Keratinocyte (primary cell): ENCODE data around the gene ITFG1. TPM values are rescaled to one million over a fixed set of nuclear protein-coding genes. Genes with fewer than 3 reads are reported as not detected.

Experiments
- DNase-seq: peaks from one replicate; pipeline ENCODE4 v3.0.0-alpha.2; 2011; ENCODE audit warnings: low read depth, missing footprints, low spot score
- FAIRE-seq: peaks from 2 replicates; lab custom pipeline; 2011; peaks lifted over from hg19 to GRCh38; lab: Jason Lieb, UNC
- H2AFZ ChIP-seq: 2 replicates; pipeline ENCODE4 v1.6.0; 2012; ENCODE audit warnings: low read length, control low read depth, inconsistent platforms; ENCODE audit not compliant: control insufficient read depth
- H3K27ac ChIP-seq: 2 replicates; pipeline ENCODE4 v1.5.1; 2011; ENCODE audit warnings: low read length; ENCODE audit not compliant: control insufficient read depth, insufficient read depth
- H3K27me3 ChIP-seq: 3 replicates; pipeline ENCODE4 v1.6.0; 2011; ENCODE audit warnings: low read length; ENCODE audit not compliant: control insufficient read depth, insufficient read depth; ENCODE audit errors: extremely low read depth
- H3K36me3 ChIP-seq, 2 experiments: 2 replicates in 1 of 2; 3 replicates in 1 of 2; pipeline ENCODE4 v1.5.1; 2011; ENCODE audit warnings: low read length in 2 of 2, mild to moderate bottlenecking in 1 of 2; ENCODE audit not compliant: control insufficient read depth in 2 of 2, insufficient read depth in 2 of 2; ENCODE audit errors: extremely low read depth in 1 of 2
- H3K4me1 ChIP-seq: 3 replicates; pipeline ENCODE4 v1.5.1; 2011; ENCODE audit warnings: low read length; ENCODE audit not compliant: control insufficient read depth, insufficient read depth; ENCODE audit errors: extremely low read depth
- H3K4me2 ChIP-seq: 3 replicates; pipeline ENCODE4 v1.6.0; 2011; ENCODE audit warnings: low read depth, low read length; ENCODE audit not compliant: control insufficient read depth, insufficient read depth; ENCODE audit errors: extremely low read depth
- H3K4me3 ChIP-seq, 3 experiments: fragments of 200-600 bp in 1 of 3; sonication (generic) in 1 of 3; 2 replicates in 2 of 3; 3 replicates in 1 of 3; pipeline ENCODE4 v1.5.1; 2011 to 2016; ENCODE audit warnings: low read length in 3 of 3, mild to moderate bottlenecking in 3 of 3, control low read depth in 2 of 3, inconsistent platforms in 1 of 3, low read depth in 1 of 3, mixed read lengths in 1 of 3, mixed run types in 1 of 3, moderate library complexity in 1 of 3; ENCODE audit not compliant: control insufficient read depth in 2 of 3, insufficient read depth in 2 of 3; ENCODE audit errors: extremely low read depth in 1 of 3
- H3K79me2 ChIP-seq: 2 replicates; pipeline ENCODE4 v1.6.0; 2012; ENCODE audit warnings: low read length; ENCODE audit not compliant: control insufficient read depth, insufficient read depth
- H3K9ac ChIP-seq: 3 replicates; pipeline ENCODE4 v1.6.0; 2011; ENCODE audit warnings: low read length; ENCODE audit not compliant: control insufficient read depth, insufficient read depth; ENCODE audit errors: extremely low read depth
- H3K9me1 ChIP-seq: 3 replicates; pipeline ENCODE4 v1.6.0; 2011; ENCODE audit warnings: low read length; ENCODE audit not compliant: control insufficient read depth, insufficient read depth; ENCODE audit errors: extremely low read depth
- H3K9me3 ChIP-seq: 2 replicates; pipeline ENCODE4 v1.5.1; 2012; ENCODE audit warnings: low read depth, low read length; ENCODE audit not compliant: control insufficient read depth
- H4K20me1 ChIP-seq: 3 replicates; pipeline ENCODE4 v1.6.0; 2011; ENCODE audit warnings: low read length; ENCODE audit not compliant: control insufficient read depth, insufficient read depth; ENCODE audit errors: extremely low read depth
- EZH2 ChIP-seq: IDR thresholded peaks from one replicate; pipeline ENCODE4 v1.6.1; 2012; ENCODE audit warnings: inconsistent platforms, mild to moderate bottlenecking, low read length, moderate library complexity
- dilution Hi-C: fragments of 300-500 bp; cut with MboI; formaldehyde crosslinking; loops from one replicate; pipeline ENCODE4 v1.7.0; 2020; ENCODE audit warnings: low sequenced_read_pairs; ENCODE audit not compliant: extremely low pct_ligation_motif_present
- polyA plus RNA-seq, 5 experiments: library from polyadenylated mRNA; depleted of rRNA in 3 of 5; stranded (reverse) in 3 of 5; stranded (forward) in 1 of 5; unstranded in 1 of 5; fragments of >200 nt; gene quantifications; 1 replicate in 1 of 5; 2 replicates in 3 of 5; 3 replicates in 1 of 5; pipeline versions ENCODE4 v1.2.1 to v1.2.3, GENCODE V29; 2011 to 2012; ENCODE audit warnings: missing spikeins in 2 of 5, low read depth in 1 of 5, low replicate concordance in 1 of 5
- TF ChIP-seq, protein P1 (sequence below), 3 experiments: IDR thresholded peaks in 1 of 3; conservative IDR thresholded peaks in 1 of 3; optimal IDR thresholded peaks in 1 of 3; 2 replicates in 2 of 3; 3 replicates in 1 of 3; pipeline versions ENCODE3 to v1.5.1; 2011; ENCODE audit warnings: low read length in 3 of 3, mild to moderate bottlenecking in 3 of 3, moderate library complexity in 2 of 3, control low read depth in 1 of 3, inconsistent platforms in 1 of 3; ENCODE audit not compliant: insufficient read depth in 2 of 3; ENCODE audit errors: extremely low read depth in 1 of 3

ITFG1 gene
- polyA plus RNA-seq, 1 donor (not counting 4 experiments of a cell fraction or from before 2014, with no cell fraction given): 83.8 TPM

DNA sequence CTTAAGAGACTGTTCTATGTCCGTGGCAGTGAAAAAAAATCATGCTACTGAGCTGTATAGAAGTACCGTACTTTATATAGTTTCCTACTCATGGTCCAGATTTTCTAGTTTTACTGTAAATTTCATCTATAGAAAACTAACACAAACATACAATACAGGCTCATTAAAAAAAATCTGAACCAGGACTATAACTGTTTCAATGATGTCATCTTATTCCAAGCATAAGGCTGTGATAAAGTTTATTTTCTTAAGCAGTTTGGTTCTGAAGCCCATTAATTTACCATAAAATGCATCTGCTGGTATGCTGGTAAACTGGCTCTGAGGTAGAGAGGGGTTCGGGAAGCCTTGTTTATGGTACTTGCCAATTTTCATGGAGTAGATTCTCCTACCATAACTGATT lies 300.4 kb downstream of the ITFG1 start:
- no peak for DNase-seq

GRCh38 chr16:47158992-47159391 lies 301.9 kb downstream of the ITFG1 start:
- no peaks in the 10 kb centered on the region for H3K9me1 ChIP-seq
- H3K9me3 ChIP-seq: no peaks in the 10 kb centered on the region
- no peaks in the 10 kb centered on the region for H3K4me1 ChIP-seq
- no peak overlapping the region for H3K4me2 ChIP-seq
- H3K9ac ChIP-seq: no peak overlapping the region
- no peaks in the 10 kb centered on the region for H3K27me3 ChIP-seq
- H3K36me3 ChIP-seq: no peaks in the 10 kb centered on the region
- TF ChIP-seq, protein P1, sequence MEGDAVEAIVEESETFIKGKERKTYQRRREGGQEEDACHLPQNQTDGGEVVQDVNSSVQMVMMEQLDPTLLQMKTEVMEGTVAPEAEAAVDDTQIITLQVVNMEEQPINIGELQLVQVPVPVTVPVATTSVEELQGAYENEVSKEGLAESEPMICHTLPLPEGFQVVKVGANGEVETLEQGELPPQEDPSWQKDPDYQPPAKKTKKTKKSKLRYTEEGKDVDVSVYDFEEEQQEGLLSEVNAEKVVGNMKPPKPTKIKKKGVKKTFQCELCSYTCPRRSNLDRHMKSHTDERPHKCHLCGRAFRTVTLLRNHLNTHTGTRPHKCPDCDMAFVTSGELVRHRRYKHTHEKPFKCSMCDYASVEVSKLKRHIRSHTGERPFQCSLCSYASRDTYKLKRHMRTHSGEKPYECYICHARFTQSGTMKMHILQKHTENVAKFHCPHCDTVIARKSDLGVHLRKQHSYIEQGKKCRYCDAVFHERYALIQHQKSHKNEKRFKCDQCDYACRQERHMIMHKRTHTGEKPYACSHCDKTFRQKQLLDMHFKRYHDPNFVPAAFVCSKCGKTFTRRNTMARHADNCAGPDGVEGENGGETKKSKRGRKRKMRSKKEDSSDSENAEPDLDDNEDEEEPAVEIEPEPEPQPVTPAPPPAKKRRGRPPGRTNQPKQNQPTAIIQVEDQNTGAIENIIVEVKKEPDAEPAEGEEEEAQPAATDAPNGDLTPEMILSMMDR (optimal IDR thresholded peaks at IDR 0.05 in 1 of 3, IDR thresholded peaks at IDR 0.05 in 1 of 3, conservative IDR thresholded peaks at IDR 0.05 in 1 of 3; ENCODE audit: extremely low read depth in 1 of 3, insufficient read depth in 2 of 3, low read length in 3 of 3): no peak
- no peak for TF ChIP-seq EZH2
- H3K79me2 ChIP-seq: no peaks in the 10 kb centered on the region
- no peak overlapping the region for H3K27ac ChIP-seq
- H2AFZ ChIP-seq: no peak overlapping the region
- FAIRE-seq (no peak), DNase-seq (no peak)
- H3K4me3 ChIP-seq: no peak overlapping the region
- no peaks in the 10 kb centered on the region for H4K20me1 ChIP-seq
- dilution Hi-C loops: no loop called here

More for the DNA sequence above, 300.4 kb downstream of the ITFG1 start:
- peak; percentile 58 for FAIRE-seq
- dilution Hi-C loops: no loop called here
- H3K27ac ChIP-seq: no peak overlapping the region
- no peaks in the 10 kb centered on the region for H3K36me3 ChIP-seq
- H3K4me3 ChIP-seq: no peak overlapping the region
- no peak overlapping the region for H2AFZ ChIP-seq
- no peaks in the 10 kb centered on the region for H3K9me1 ChIP-seq
- H4K20me1 ChIP-seq: no peaks in the 10 kb centered on the region
- H3K4me1 ChIP-seq: no peaks in the 10 kb centered on the region
- TF ChIP-seq, protein P1 (optimal IDR thresholded peaks at IDR 0.05 in 1 of 3, IDR thresholded peaks at IDR 0.05 in 1 of 3, conservative IDR thresholded peaks at IDR 0.05 in 1 of 3; ENCODE audit: extremely low read depth in 1 of 3, insufficient read depth in 2 of 3, low read length in 3 of 3): no peak
- no peak for TF ChIP-seq EZH2
- no peaks in the 10 kb centered on the region for H3K9me3 ChIP-seq
- no peak overlapping the region for H3K4me2 ChIP-seq
- no peaks in the 10 kb centered on the region for H3K79me2 ChIP-seq
- H3K9ac ChIP-seq: no peak overlapping the region
- no peaks in the 10 kb centered on the region for H3K27me3 ChIP-seq
